SKM-1 (cell line): ENCODE measurements around the gene CDH22.

Experiments used
- DNase-seq: peaks from one replicate; lab custom pipeline; 2025; ENCODE audit not compliant: unreplicated experiment; lab: John Stamatoyannopoulos, UW

CDH22 gene, protein sequence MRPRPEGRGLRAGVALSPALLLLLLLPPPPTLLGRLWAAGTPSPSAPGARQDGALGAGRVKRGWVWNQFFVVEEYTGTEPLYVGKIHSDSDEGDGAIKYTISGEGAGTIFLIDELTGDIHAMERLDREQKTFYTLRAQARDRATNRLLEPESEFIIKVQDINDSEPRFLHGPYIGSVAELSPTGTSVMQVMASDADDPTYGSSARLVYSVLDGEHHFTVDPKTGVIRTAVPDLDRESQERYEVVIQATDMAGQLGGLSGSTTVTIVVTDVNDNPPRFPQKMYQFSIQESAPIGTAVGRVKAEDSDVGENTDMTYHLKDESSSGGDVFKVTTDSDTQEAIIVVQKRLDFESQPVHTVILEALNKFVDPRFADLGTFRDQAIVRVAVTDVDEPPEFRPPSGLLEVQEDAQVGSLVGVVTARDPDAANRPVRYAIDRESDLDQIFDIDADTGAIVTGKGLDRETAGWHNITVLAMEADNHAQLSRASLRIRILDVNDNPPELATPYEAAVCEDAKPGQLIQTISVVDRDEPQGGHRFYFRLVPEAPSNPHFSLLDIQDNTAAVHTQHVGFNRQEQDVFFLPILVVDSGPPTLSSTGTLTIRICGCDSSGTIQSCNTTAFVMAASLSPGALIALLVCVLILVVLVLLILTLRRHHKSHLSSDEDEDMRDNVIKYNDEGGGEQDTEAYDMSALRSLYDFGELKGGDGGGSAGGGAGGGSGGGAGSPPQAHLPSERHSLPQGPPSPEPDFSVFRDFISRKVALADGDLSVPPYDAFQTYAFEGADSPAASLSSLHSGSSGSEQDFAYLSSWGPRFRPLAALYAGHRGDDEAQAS

DNA sequence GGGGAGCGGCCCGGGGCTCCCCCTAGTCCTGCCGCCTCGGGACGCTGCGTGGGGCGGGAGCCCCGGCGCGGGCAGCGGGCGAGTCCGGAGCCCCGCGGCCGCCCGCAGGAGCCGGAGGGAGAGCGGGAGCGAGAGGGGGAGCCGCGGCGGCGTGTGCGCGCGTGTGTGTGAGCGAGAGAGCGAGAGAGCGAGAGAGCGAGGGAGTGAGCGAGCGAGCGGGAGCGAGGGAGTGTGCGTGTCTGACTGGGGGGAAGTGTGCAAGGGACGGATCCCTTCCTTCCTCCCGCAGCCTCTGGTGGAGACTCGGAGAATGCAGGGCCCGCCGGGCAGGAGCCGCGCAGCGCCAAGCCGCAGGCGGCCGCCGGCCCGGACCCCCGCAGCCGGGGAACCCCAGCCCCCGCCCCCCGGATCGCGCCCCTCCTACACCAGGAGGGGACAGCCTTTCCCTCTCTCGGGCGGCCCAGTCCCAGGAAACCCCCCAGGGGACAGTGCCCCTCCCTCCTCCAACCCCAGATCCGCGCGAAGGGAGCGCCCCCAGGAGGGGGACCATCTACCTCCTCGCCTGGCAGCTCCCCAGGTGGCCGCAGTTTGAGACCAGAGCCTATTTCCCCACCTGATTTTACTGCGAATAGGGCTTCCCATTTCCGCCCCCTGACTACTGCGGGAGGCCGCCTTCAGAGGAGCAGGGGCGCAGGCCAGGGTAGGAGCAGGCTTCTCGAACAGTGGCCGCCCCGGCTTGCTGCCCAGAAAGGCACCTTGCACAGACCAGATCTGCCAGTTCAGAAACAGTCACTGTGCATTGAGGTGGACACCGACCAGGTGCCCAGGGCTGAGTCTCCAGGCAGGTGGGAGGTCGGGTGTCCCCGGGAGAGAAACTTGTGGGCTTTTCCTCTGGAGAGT is at the start of gene CDH22:
TSS of gene CDH22 (minus strand) at position 241 of the 900 bp plus-strand sequence. CDS start 57,204 bp downstream, outside the sequence.
- peak; percentile 43 for DNase-seq

DNA sequence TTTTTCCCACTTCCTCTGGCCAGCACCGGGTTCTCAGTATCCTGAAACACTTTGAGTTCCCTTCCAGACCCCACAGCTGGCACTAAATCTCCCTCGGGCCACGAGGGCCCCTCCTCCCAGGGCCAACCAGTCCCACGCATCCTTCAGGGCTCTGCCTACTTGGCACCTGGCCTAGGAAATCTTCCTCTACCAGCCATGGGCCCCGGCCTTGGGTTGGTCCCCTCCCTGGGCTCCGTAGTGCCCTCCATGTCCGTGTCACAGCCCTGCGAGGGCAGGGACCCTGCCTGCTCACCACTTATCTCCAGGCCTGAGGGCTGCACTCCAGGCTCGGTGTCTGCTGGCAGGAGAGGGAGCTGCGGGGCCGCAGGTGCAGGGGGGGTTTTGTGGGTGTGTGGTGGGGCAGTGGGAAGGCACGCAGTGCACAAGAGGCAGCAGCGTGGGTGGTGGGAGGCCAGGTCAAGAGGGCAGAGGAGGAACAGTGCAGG is 48.8 kb upstream of the CDH22 start:
- DNase-seq: no peak

- no peak for DNase-seq
Measured at GRCh38 chr20:46356195-46357029, 48.1 kb upstream of the CDH22 start.

GRCh38 chr20:46355778-46356177 is 47.5 kb upstream of the CDH22 start:
- DNase-seq: no peak

DNA sequence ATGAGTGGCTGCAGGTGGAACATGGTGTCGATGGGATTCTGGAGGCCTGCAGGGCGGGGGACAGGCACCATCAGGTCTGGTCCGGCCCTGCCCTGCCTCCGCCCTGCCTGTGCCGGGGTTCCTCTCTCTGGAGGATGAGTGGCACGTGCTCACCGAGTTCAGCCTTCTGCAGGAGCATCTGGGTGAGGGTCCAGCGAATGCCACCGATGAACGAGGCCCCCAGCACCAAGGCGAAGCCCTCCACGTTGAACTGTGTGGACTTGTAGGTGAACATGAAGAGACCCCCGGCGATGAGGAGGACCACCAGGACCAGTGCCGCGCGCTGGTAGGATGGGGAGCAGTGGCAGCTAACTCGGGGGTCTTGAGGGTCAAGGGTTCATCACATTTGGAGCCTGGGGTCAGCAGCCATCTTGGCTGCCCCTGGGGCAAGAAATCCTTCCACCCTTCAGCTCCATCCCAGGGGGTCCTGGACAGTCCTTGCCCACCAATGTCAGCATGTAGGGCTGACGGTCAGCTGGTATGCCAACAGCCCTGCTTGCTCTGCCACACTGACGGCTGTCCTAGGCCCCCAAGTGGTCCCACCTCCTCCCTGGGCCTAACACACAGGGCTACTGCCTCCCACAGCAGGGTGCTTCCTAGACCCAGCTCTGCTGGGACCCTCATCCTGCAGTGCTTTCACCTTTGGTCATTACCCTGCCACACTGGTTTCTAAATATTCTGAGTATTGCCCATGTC is 46.8 kb upstream of the CDH22 start:
- no peak for DNase-seq

- no peak for DNase-seq
Measured at GRCh38 chr20:46354207-46354555, 45.9 kb upstream of the CDH22 start.

- no peak for DNase-seq
Measured at GRCh38 chr20:46353500-46354206, 45.4 kb upstream of the CDH22 start.

DNA sequence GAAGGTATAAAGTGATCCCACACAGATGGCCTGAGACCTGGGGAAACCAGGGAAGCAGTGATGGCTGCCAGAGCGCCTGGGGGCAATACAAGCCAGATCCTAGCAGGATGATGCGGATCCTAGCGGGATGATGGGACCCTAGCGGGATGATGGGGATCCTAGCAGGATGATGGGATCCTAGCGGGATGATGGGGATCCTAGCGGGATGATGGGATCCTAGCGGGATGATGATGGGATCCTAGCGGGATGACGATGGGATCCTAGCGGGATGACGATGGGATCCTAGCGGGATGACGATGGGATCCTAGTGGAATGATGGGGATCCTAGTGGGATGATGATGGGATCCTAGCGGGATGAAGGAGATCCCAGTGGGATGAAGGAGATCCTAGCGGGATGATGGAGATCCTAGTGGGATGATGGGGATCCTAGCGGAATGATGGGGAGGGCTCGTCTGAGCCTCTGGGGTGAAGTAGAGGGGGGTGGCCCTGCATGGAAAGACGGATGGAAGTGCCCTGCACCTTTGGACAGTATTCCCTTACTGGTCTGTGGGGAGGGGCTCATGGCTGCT is 44.2 kb upstream of the CDH22 start:
- no peak for DNase-seq

- no peak for DNase-seq
Measured at GRCh38 chr20:46351357-46352058, 43.2 kb upstream of the CDH22 start.

DNA sequence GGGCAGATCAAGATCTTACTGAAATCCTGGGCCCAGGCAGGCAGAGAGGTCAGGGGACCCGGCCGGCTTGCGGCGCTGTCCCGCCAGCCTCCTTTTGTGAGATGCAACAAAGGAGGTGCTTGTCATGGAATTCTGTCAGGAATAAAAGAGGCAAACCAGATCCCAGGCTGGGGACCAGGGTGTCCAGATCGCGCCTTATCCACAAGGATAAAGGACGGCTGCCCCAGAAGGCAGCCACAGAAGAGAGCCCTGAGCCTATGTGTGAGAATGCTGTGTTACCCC is 42.6 kb upstream of the CDH22 start:
- DNase-seq: no peak

DNA sequence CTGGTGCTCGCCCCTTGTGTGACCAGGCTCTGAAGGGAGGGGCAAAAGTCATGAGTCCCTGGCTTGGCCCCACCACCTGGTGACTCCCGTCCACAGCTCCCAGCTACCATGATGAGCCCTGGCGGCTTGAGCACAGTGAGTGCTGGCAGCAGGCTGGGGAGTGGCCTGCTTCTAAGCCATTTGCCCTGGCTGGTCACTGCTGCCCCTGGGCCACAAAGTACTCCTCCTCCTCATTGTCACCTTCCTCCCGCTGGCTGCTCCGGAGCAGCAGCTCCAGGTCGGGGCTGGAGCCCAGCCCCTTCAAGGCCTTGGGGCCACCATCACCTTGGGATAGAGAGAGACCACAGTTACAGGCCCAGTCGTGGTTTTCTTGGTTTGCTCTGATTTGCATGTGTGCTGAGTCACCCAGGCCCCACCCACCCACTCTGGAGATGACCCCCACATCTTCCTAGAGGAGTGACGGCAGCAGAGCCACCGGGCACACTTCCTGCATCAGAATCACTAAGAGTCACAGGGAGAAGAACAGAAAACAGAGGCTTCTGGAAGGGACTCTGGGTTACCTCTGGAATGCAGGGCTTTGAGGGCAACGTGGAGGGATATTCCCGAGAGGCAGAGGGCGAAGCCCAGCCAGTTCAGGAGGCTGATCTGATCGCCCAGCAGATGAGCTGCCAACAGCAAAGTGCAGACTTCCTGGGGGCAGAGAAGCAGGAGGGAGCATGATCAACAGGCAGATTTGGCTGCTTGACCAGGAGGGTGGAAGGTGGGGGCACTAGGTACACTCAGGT is 42.1 kb upstream of the CDH22 start:
- DNase-seq: no peak

GRCh38 chr20:46349742-46350056 is 41.4 kb upstream of the CDH22 start:
- DNase-seq: no peak

GRCh38 chr20:46349035-46349741 is 40.9 kb upstream of the CDH22 start:
- no peak for DNase-seq

- no peak for DNase-seq
Measured at GRCh38 chr20:46347841-46348803, 39.8 kb upstream of the CDH22 start.

DNA sequence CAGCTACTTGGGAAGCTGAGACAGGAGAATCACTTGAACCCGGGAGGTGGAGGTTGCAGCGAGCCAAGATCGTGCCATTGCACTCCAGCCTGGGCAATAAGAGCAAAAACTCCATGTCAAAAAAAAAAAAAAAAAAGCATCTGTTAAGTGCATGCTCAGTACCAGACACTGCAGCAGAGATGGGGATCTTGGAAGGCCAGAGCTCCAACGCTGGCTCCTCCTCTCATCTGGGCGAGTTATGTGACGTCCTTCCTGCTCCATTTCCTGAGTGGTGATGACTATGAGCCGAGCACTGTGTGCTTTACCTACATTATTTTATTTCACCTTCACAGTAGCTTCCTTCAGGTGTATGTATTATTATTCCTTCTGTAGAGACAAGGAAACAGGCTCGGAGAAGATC is 38.5 kb upstream of the CDH22 start:
- no peak for DNase-seq
